ENCODE measurements around the gene TELO2.

DNA sequence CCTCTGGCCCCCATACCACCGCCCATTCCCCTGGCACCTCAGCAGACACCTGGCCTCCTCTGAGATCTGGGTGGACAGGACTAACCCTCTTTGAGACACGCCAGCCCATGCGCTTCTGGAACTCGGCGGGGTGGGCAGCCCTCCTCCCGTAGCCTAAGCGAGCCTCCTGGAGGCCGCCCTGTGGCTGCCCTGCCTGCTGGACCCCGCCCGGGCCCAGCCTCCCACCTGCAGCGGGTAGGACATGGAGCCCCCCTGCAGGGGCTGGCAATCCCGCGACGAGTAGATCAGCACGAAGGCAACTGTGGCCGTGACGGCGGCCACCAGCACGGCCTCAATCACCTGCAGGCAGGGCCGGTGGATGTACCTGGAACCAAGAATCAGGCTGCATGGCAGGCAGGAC lies 40.6 kb upstream of the TELO2 start:
- no peak for TF ChIP-seq ELF4 (IDR thresholded peaks at IDR 0.05)
- TF ChIP-seq SP1 (IDR thresholded peaks at IDR 0.05) = no peak
- no peak for TF ChIP-seq ARNT (IDR thresholded peaks at IDR 0.05)
- no peak for TF ChIP-seq SUZ12 (IDR thresholded peaks at IDR 0.05)
- no peak for TF ChIP-seq TARDBP (IDR thresholded peaks at IDR 0.05)
- TF ChIP-seq FOXM1 (IDR thresholded peaks at IDR 0.05; ENCODE audit: borderline replicate concordance) = no peak
- TF ChIP-seq FOXA1 (IDR thresholded peaks at IDR 0.05) = no peak
- no peak for TF ChIP-seq BHLHE40 (IDR thresholded peaks at IDR 0.05; ENCODE audit: borderline replicate concordance)
- no peak for TF ChIP-seq FOXK2 (IDR thresholded peaks at IDR 0.05)
- TF ChIP-seq LEF1 (IDR thresholded peaks at IDR 0.05; ENCODE audit: borderline replicate concordance) = no peak
- no peak for TF ChIP-seq L3MBTL2 (conservative IDR thresholded peaks at IDR 0.05)
